Adipocyte (in vitro differentiated cells): ENCODE data around the gene ANKRD40.
A peak's percentile ranks its signal among the peaks of the same experiment; 100 is the strongest.

Source experiments
- DNase-seq: peaks from one replicate; pipeline ENCODE4 v3.0.0-alpha.2; 2015; ENCODE audit warnings: low read depth
- H3K27me3 ChIP-seq: replicated peaks from 2 replicates; pipeline ENCODE4 v1.7.0; 2013; ENCODE audit warnings: mild to moderate bottlenecking, low read length, moderate library complexity; ENCODE audit not compliant: control insufficient read depth, insufficient read depth
- H3K36me3 ChIP-seq: 2 replicates; pipeline ENCODE4 v1.7.0; 2013; ENCODE audit warnings: low read length, mild to moderate bottlenecking, moderate library complexity; ENCODE audit not compliant: control insufficient read depth, insufficient read depth, severe bottlenecking
- H3K4me1 ChIP-seq: 2 replicates; pipeline ENCODE4 v1.7.0; 2013; ENCODE audit warnings: mild to moderate bottlenecking, low read length, moderate library complexity; ENCODE audit not compliant: control insufficient read depth, insufficient read depth
- H3K4me3 ChIP-seq: 2 replicates; pipeline ENCODE4 v1.7.0; 2013; ENCODE audit warnings: mild to moderate bottlenecking, low read length, moderate library complexity
- H3K9ac ChIP-seq: 2 replicates; pipeline ENCODE4 v1.7.0; 2013; ENCODE audit warnings: mild to moderate bottlenecking, low read length, moderate library complexity
- H3K9me3 ChIP-seq: 2 replicates; pipeline ENCODE4 v1.7.0; 2013; ENCODE audit warnings: mild to moderate bottlenecking, low read length, moderate library complexity; ENCODE audit not compliant: control insufficient read depth

The ANKRD40 gene

DNA sequence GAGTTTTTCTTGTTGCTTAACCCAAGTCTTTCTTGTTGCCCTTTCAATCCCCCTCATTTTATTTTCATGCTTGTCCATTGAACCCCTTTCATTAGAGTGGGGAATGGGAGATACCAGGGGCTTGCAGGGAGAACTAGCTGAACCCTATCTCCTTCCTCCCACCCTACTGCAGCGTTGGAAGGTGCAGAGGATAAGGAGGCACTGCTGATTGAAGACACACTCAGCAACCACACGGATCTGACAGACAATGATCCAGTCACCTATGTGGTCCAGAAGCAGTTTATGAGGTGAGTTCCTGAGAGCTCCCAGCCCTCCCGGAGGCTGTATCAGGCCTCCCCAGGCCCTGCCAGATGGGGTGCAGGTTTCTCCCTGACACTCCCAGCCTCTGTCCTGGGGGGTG lies 32.5 kb downstream of the ANKRD40 start:
- Histone ChIP-seq H3K9me3 (no peaks in the 10 kb centered on the region), H3K36me3 (peaks cover 29% of the 10 kb centered on the region), H3K4me1 (peaks cover 16% of the 10 kb centered on the region), H3K4me3 (no peak overlapping the region), H3K9ac (no peak overlapping the region), H3K27me3 (no peaks in the 10 kb centered on the region)
- no peak for DNase-seq

DNA sequence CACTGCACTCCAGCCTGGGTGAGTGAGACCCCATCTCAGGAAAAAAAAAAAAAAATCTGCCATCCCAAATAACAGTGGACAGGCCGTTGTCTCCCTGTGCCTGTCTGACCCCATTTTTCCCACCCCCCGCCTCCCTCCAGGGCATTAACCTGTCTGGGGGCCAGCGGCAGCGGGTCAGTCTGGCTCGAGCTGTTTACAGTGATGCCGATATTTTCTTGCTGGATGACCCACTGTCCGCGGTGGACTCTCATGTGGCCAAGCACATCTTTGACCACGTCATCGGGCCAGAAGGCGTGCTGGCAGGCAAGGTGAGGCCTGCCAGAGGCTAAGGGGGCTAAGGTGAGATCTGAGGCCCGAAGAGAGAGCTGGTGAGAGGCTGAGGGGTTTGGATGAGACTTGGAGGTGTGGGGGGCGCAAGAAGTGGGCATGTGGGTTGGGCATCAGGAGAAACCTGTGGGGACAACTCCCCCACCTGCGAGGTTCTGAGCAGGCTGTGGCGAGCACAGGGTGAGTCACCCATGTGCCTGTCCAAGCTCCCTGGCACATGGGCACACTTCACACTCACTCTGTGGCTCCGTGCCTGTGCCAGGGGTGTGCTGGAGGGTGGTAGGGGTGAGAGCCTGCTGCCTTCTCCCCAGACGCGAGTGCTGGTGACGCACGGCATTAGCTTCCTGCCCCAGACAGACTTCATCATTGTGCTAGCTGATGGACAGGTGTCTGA lies 34.7 kb downstream of the ANKRD40 start:
- no peak for DNase-seq
- H3K4me3 ChIP-seq, result no peak overlapping the region
- H3K4me1 ChIP-seq, result peaks cover 24% of the 10 kb centered on the region
- H3K36me3 ChIP-seq, result peaks cover 17% of the 10 kb centered on the region
- H3K9ac ChIP-seq, result no peak overlapping the region
- H3K27me3 ChIP-seq, result no peaks in the 10 kb centered on the region
- H3K9me3 ChIP-seq, result no peaks in the 10 kb centered on the region

DNA sequence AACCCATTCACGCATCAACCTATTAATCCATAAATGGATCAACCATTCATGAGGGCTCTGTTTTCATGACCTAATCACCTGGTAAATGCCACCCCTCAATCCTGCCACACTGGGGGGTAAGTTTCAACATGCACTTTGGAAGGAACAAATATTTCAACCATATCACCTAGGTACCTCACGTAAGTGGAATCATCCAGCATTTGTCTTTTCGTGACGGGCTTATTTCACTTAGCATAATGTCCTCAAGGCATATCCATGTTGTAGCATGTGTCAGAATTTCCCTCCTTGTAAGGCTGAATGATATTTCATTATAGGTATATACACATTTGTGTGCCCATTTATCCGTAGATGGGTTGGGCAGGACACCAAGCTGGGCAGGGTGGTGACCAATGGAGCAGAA lies 35.6 kb downstream of the ANKRD40 start:
- DNase-seq, result no peak
- H3K4me3 ChIP-seq, result no peak overlapping the region
- H3K4me1 ChIP-seq, result peaks cover 29% of the 10 kb centered on the region
- peaks cover 15% of the 10 kb centered on the region for H3K36me3 ChIP-seq
- no peaks in the 10 kb centered on the region for H3K9me3 ChIP-seq
- H3K27me3 ChIP-seq, result no peaks in the 10 kb centered on the region
- H3K9ac ChIP-seq, result peak overlapping the region; percentile 74

DNA sequence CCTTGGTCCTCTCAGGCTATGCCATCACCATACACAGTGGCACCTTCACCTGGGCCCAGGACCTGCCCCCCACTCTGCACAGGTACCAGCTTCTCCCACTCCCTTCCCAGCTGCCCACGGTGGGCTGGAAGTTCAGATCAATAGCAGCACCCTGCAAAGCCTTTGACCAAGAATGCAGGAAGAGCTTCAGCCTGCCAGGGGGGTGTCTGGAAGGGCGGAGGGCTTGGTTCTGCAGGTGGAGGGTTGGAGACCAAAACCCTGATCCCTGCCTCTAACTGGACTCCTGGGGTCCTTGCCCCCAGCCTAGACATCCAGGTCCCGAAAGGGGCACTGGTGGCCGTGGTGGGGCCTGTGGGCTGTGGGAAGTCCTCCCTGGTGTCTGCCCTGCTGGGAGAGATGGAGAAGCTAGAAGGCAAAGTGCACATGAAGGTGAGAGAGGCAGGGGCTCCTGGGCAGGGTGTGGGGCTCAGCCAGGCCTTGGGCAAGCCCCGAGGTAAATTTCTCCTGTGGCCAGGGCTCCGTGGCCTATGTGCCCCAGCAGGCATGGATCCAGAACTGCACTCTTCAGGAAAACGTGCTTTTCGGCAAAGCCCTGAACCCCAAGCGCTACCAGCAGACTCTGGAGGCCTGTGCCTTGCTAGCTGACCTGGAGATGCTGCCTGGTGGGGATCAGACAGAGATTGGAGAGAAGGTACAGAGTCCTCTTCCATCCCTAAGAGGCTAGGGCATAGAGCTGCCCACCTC lies 38.7 kb downstream of the ANKRD40 start:
- no peaks in the 10 kb centered on the region for H3K9me3 ChIP-seq
- H3K4me3 ChIP-seq, result no peak overlapping the region
- H3K9ac ChIP-seq, result no peak overlapping the region
- no peaks in the 10 kb centered on the region for H3K27me3 ChIP-seq
- no peak for DNase-seq
- peaks cover 29% of the 10 kb centered on the region for H3K4me1 ChIP-seq
- H3K36me3 ChIP-seq, result no peaks in the 10 kb centered on the region

DNA sequence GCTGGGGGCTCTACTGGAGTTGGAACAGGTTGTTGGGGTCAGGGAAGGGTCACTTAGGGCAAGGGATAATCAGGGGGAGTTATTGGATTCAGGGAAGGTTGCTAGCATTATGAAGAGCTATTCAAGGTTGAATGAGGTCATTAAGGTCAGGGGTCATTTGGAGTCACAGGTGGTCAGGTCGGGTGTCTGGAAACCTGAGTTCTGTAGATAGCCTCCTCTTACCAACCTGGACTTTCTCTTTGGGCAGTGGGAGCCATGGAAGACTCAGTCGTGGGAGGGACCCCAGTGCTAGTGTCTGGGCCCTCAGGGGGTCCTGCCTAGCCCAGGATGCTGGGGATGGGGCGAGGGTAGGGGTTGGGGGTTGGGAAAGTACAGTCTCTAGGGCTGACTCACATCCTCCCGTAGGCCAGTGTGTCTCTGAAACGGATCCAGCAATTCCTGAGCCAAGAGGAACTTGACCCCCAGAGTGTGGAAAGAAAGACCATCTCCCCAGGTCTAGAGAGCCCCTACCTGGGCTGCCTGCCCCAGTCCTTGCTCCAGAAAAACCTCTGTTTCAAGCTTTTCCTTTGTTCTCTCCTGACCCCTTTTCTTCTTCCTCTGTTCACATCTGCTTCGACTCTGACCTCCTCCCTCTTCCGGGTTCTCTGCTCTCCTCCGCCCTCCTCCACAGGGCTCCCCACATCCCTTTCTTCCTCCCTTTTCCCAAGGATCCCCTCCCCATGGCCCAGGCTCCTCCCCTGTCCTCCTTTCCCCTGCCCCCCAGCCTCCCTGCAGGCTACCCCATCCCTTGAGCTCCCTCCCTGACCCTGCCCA lies 39.5 kb downstream of the ANKRD40 start:
- Histone ChIP-seq H3K9ac (peak overlapping the region; percentile 20), H3K36me3 (no peaks in the 10 kb centered on the region), H3K4me1 (peaks cover 29% of the 10 kb centered on the region), H3K9me3 (no peaks in the 10 kb centered on the region), H3K4me3 (no peak overlapping the region), H3K27me3 (no peaks in the 10 kb centered on the region)
- peak; percentile 41 for DNase-seq

- H3K36me3 ChIP-seq, result no peaks in the 10 kb centered on the region
- DNase-seq, result no peak
- H3K4me1 ChIP-seq, result peaks cover 29% of the 10 kb centered on the region
- no peak overlapping the region for H3K9ac ChIP-seq
- no peaks in the 10 kb centered on the region for H3K9me3 ChIP-seq
- H3K27me3 ChIP-seq, result no peaks in the 10 kb centered on the region
- no peak overlapping the region for H3K4me3 ChIP-seq
These were observed 40.3 kb downstream of the ANKRD40 start for GRCh38 chr17:50667259-50668024.

DNA sequence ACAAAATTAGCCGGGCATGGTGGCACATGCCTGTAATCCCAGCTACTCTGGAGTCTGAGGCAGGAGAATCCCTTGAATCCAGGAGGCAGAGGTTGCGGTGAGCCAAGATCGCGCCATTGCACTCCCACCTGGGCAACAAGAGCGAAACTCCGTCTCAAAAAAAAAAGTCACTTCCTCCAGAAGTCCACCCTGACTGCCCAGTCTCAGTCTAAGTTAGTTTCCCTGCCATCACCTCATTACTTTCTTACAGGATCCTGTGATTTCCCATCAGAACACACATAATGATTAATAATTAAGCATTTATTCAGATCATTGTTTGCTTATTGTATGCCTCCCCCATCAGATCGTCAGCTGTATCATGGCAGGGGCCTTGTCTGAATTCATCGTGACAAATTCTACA lies 41.4 kb downstream of the ANKRD40 start:
- Histone ChIP-seq H3K9me3 (no peaks in the 10 kb centered on the region), H3K27me3 (no peaks in the 10 kb centered on the region), H3K4me1 (peaks cover 34% of the 10 kb centered on the region), H3K9ac (no peak overlapping the region), H3K4me3 (no peak overlapping the region), H3K36me3 (no peaks in the 10 kb centered on the region)
- no peak for DNase-seq

DNA sequence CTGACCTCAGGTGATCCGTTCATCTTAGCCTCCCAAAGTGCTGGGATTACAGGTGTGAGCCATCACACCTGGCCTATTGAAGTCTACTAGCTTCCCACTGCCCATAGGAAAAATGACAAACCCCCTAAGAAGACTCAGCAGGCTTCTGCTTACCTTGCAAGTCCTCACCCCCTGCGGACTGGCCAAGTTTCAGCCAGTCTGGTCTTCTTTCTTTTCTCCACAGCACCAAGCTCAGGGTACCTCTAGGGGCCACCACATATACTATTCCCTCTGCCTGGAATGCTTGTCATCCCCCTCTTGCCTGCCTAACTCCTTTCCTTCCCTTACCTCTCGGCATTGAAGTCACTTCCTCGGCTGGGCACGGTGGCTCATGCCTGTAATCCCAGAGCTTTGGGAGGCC lies 41.9 kb downstream of the ANKRD40 start:
- Histone ChIP-seq H3K9ac (no peak overlapping the region), H3K4me1 (peaks cover 35% of the 10 kb centered on the region)
- no peak for DNase-seq

GRCh38 chr17:50664788-50665458 lies 42.8 kb downstream of the ANKRD40 start:
- Histone ChIP-seq H3K9ac (no peak overlapping the region), H3K4me1 (peaks cover 36% of the 10 kb centered on the region), H3K36me3 (no peaks in the 10 kb centered on the region), H3K4me3 (no peak overlapping the region), H3K9me3 (no peaks in the 10 kb centered on the region), H3K27me3 (no peaks in the 10 kb centered on the region)
- no peak for DNase-seq

More for the DNA sequence above, 41.9 kb downstream of the ANKRD40 start:
- Histone ChIP-seq H3K4me3 (no peak overlapping the region), H3K27me3 (no peaks in the 10 kb centered on the region), H3K9me3 (no peaks in the 10 kb centered on the region), H3K36me3 (no peaks in the 10 kb centered on the region)

GRCh38 chr17:50663812-50664374 lies 43.8 kb downstream of the ANKRD40 start:
- Histone ChIP-seq H3K4me3 (no peak overlapping the region), H3K27me3 (no peaks in the 10 kb centered on the region), H3K9me3 (no peaks in the 10 kb centered on the region), H3K36me3 (no peaks in the 10 kb centered on the region), H3K4me1 (peaks cover 42% of the 10 kb centered on the region), H3K9ac (no peak overlapping the region)
- no peak for DNase-seq
